Fibroblast of villous mesenchyme (primary cell): ENCODE data around the gene MATR3. TPM values are rescaled to one million over a fixed set of nuclear protein-coding genes. Genes with fewer than 3 reads are reported as not detected.
"Not testable (repeated sequence)": the region's sequence is repeated elsewhere in the genome, so short reads cannot be mapped to it uniquely, and the experiment has no call there.

Experiments used
- DNase-seq: peaks from one replicate; pipeline ENCODE4 v3.0.0-alpha.2; 2010; ENCODE audit warnings: low read depth
- H3K4me3 ChIP-seq: 2 replicates; pipeline ENCODE4 v1.5.1; 2011; ENCODE audit warnings: low read depth, mild to moderate bottlenecking, low read length
- total RNA-seq: library from RNA; depleted of rRNA; stranded (reverse); fragments of >200 nt; gene quantifications from 2 replicates; pipeline ENCODE4 v1.2.3, GENCODE V29; 2012
- TF ChIP-seq, protein P1 (sequence below): IDR thresholded peaks from 2 replicates; pipeline ENCODE4 v1.5.1; 2012; ENCODE audit warnings: low read depth, mild to moderate bottlenecking, low read length; ENCODE audit not compliant: insufficient read depth

The MATR3 gene
- total RNA-seq, 1 donor: 239 TPM

DNA sequence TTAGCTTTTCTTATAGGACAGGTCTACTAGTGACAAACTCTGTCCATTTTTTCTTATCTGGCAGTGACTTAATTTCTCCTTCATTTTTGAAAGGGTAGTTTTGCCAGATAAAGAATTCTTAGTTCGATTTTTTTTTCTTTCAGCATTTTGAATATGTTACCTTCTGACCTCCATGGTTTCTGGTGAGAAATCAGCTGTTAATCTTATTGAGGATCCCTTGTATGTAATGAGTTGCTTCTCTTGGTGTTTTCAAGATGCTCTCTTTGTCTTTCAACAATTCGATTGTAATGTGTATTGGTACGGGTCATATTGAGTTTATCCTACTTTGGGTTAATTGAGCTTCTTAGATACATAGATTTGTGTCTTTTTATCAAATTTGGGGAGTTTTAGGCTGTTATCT lies 60.6 kb downstream of the MATR3 start:
- no peak for DNase-seq
- no peak overlapping the region for H3K4me3 ChIP-seq
- TF ChIP-seq, protein P1, sequence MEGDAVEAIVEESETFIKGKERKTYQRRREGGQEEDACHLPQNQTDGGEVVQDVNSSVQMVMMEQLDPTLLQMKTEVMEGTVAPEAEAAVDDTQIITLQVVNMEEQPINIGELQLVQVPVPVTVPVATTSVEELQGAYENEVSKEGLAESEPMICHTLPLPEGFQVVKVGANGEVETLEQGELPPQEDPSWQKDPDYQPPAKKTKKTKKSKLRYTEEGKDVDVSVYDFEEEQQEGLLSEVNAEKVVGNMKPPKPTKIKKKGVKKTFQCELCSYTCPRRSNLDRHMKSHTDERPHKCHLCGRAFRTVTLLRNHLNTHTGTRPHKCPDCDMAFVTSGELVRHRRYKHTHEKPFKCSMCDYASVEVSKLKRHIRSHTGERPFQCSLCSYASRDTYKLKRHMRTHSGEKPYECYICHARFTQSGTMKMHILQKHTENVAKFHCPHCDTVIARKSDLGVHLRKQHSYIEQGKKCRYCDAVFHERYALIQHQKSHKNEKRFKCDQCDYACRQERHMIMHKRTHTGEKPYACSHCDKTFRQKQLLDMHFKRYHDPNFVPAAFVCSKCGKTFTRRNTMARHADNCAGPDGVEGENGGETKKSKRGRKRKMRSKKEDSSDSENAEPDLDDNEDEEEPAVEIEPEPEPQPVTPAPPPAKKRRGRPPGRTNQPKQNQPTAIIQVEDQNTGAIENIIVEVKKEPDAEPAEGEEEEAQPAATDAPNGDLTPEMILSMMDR: no peak

DNA sequence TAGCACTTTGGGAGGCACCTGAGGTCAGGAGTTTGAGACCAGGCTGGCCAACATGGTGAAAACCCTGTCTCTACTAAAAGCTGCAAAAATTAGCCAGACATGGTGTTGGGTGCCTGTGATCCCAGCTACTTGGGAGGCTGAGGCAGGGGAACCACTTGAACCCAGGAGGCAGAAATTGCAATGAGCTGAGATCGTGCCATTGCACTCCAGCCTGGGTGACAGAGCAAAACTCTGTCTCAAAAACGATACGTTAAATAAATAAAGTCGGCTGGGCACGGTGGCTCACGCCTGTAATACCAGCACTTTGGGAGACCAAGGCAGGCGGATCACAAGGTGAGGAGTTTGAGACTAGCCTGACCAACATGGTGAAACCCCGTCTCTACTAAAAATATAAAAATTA lies 62.4 kb downstream of the MATR3 start:
- not testable (repeated sequence) for DNase-seq, H3K4me3 ChIP-seq

DNA sequence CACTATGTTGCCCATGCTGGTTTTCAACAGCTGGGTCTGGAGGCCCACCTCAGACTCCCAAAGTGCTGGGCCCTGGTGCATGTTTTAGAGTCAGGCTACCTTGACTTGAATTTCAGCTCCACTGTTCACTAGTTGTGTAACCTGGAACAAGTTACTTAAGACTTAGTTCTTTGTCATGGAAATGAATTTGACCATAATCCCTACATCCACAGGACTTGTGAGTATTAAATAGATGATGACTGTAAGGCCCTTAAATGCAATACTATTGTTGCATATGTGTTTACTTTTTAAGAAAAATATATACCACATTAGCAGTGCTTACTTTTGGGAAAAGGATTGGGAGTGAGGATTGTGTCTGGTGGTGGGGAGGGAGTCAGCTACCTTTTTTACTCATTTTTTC lies 64.5 kb downstream of the MATR3 start:
- TF ChIP-seq, protein P1: no peak
- no peak for DNase-seq
- no peak overlapping the region for H3K4me3 ChIP-seq

DNA sequence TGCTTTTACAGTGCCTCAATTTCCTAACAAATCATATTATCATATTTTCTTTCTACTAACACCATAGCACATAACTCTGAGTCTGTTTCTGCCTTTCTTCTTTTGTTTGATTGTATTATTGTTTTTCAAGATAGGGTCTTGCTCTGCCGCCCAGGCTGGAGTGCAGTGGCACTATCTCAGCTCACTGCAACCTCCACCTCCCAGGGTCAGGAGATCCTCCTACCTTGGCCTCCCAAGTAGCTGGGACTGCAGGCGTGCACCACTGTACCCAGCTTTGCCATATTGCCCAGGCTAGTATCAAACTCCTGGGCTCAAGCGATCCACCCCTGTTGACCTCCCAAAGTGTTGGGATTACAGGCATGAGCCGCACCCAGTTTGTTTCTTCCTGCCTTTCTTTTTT lies 66.8 kb downstream of the MATR3 start:
- no peak overlapping the region for H3K4me3 ChIP-seq
- DNase-seq: no peak
- TF ChIP-seq, protein P1: no peak

DNA sequence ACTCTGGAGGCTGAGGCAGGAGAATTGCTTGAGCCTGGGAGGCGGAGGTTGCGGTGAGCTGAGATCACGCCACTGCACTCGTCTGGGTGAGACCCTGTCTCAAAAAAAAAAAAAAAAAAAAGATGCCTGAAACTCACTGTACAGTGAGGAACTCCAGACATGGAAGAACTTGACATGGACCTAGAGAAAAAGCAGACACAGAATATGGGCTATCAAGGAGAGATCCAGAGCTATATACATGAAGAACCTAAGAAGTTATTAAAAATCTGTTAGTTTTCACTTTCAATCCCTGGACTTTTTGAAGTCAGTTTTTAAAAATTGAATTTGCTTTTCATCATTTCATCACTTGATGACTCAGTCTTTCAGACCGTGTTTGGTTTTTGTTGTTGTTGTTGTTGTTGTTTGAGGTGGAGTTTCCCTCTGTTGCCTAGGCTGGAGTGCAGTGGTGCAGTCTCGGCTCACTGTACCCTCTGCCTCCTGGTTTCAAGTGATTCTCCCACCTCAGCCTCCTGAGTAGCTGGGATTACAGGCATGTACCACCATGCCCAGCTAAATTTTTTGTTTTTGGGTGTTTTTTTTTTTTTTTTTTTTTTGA lies 68.4 kb downstream of the MATR3 start:
- H3K4me3 ChIP-seq: no peak overlapping the region
- no peak for DNase-seq
- TF ChIP-seq, protein P1: no peak

DNA sequence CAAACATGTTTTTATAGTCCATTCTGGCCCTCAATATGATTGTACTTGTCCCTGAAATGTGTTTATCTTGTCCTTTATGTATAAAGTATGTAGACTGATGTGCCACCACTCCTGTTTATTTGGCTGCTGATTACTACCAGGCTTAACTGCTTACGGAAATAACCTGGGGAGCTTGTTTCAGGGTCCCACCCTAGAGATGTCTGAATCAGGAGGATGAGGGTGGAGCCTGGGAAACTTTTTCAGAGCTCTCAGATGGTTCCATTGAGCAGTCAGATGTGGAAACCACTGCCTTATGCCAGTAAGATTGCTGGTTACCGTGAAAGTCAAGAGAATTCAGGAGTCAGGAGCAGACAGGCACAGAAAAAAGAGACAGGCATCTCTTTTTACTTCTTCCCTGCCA lies 70.4 kb downstream of the MATR3 start:
- TF ChIP-seq, protein P1: no peak
- no peak overlapping the region for H3K4me3 ChIP-seq
- no peak for DNase-seq

DNA sequence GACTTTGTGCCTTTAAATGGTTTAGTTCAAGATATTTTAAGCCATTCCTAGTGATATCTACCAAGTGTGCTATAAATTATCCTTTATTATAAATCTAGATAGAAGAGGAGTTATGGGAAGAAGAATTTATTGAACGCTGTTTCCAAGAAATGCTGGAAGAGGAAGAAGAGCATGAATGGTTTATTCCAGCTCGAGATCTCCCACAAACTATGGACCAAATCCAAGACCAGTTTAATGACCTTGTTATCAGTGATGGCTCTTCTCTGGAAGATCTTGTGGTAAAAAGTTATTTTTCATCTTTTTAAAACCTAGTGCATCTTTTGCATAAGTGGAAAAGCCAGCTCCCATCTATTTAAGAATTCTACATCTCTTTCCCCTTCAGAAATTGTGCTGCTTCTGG lies 70.9 kb downstream of the MATR3 start:
- peak; percentile 64 for DNase-seq
- TF ChIP-seq, protein P1: no peak
- H3K4me3 ChIP-seq: no peak overlapping the region
